CD4-positive, alpha-beta T cell treated with Interleukin-6 for 4 hours (primary cell): Measurements from ENCODE around the gene OSBPL10.
A peak's percentile ranks its signal among the peaks of the same experiment; 100 is the strongest.
"Not testable (repeated sequence)": the region's sequence is repeated elsewhere in the genome, so short reads cannot be mapped to it uniquely, and the experiment has no call there.

ENCODE experiments used
- DNase-seq: peaks from one replicate; pipeline ENCODE4 v3.0.0-alpha.2; 2020; ENCODE audit warnings: mixed read lengths

Gene OSBPL10, protein sequence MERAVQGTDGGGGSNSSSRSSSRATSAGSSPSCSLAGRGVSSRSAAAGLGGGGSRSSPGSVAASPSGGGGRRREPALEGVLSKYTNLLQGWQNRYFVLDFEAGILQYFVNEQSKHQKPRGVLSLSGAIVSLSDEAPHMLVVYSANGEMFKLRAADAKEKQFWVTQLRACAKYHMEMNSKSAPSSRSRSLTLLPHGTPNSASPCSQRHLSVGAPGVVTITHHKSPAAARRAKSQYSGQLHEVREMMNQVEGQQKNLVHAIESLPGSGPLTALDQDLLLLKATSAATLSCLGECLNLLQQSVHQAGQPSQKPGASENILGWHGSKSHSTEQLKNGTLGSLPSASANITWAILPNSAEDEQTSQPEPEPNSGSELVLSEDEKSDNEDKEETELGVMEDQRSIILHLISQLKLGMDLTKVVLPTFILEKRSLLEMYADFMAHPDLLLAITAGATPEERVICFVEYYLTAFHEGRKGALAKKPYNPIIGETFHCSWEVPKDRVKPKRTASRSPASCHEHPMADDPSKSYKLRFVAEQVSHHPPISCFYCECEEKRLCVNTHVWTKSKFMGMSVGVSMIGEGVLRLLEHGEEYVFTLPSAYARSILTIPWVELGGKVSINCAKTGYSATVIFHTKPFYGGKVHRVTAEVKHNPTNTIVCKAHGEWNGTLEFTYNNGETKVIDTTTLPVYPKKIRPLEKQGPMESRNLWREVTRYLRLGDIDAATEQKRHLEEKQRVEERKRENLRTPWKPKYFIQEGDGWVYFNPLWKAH

DNA sequence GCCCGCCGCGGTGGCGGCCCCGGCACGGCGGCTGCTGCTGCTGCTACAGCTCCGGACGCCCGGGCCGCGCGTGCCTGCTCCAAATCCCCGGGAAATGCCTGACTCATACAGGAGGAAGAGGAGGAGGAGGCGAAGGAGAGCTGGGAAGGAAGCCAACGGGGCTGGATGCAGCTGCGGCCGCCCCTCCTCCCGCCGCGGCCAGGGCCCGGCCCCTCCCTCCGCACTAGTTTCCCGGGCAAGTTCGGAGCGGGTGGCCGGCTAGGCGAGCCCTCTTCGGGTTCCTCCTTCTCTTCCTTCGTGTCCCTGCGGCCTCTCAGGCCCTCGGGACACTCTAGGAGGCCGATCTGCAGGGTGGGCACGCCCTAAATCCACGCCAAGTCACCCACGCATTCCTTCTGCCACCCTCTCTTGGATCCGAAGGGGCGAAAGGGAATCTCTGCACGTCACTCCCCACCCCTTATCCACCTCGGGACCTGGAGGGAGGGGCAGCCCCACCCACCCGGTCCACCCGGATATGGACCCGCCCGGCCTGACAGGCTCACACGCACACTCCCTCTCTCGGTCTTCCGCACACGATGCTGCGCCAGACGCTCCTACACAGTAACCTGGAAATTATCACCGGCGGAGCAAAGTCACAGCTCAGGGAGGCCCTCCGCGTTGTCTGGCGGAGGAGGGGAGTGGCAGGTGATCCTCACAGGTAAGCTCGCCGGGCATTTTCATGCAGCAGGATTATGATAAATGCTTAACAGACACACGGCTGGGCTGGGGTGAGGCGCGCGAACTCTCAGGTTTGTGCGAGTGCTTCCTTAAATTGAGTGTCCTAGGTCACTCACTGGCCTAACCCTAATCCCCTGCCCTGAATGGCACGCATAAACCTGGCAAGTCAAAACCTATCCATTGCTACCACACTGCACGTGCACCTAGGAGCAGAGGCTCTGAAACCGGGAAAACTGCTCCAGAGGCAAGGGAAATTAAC is at the start of gene OSBPL10, which contains the start of gene ZNF860:
TSS of gene OSBPL10 (minus strand) at position 57 of the 976 bp plus-strand sequence. CDS start 83 bp downstream, outside the sequence.
TSS of gene ZNF860 (plus strand) at position 545 of the 976 bp plus-strand sequence. CDS start 7,330 bp downstream, outside the sequence.
- peak; percentile 12 for DNase-seq

DNA sequence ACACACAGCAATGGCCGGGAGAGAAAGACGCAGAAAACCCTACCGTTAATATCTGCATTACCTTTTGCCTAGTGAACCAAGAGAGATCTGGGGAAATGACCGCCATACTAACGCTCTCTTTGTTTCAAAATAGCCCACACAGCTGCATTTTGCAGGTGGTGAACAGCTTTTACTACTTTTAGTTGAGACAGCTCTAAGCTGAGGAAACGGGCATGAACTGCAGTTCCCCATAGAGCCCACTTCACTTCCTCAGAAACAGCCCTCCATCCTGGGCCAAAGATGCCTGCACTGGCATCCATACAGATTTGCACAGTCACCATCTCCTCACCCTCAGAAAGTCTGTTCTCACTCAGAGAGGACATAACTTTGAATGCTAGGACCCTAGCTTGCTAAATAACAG is 45.5 kb upstream of the OSBPL10 start:
- DNase-seq: no peak

DNA sequence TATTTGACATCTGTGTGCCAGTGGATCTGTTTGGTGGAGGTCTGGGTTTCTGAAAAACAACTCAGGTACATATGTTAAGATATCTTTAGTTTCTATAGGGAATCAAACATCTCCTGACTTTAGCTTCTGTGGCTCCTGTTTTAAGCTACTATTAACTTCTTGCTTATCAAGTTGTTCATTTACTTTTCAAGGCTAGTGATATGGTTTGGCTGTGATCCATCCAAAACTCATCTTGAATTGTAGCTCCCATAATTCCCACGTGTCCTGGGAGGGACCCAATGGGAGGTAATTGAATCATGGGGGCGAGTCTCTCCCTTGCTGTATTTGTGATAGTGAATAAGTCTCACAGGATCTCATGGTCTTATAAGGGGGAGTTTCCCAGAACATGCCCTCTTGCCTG is 41.9 kb upstream of the OSBPL10 start:
- DNase-seq: no peak

DNA sequence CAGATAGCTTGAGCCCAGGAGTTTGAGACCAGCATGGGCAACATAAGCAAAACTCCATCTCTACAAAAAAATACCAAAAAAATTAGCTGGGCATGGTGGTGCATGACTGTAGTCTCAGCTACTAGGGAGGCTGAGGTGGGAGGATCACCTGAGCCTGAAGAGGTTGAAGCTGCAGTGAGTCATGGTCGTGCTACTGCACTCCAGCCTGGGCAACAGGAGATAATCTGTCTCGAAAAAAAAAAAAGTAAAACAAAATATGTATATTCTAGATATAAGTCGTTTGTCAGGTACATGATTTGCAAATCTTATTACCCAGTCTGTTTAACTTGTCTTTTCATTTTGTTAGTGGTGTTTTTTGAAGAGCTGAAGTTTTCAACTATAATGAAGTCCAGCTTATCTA is 40.7 kb upstream of the OSBPL10 start:
- no peak for DNase-seq

DNA sequence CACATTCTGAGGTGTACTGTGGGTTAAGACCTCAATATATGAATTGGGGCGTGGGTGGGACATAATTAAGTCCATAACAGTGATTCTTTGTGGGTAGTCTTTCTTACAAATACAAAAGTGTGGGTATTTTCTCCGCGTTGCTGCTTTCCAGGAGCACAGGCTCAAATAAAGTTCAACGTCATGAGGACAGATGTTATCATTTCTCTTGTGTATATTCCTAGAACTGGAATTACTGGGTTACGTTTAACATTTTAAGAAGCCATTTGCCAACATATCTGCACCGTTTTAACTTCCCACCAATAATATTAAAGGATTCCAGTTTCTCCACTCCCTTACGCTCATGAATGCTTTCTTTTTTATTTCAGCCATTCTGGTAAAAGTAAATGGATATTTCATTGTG is 40.1 kb upstream of the OSBPL10 start:
- no peak for DNase-seq

DNA sequence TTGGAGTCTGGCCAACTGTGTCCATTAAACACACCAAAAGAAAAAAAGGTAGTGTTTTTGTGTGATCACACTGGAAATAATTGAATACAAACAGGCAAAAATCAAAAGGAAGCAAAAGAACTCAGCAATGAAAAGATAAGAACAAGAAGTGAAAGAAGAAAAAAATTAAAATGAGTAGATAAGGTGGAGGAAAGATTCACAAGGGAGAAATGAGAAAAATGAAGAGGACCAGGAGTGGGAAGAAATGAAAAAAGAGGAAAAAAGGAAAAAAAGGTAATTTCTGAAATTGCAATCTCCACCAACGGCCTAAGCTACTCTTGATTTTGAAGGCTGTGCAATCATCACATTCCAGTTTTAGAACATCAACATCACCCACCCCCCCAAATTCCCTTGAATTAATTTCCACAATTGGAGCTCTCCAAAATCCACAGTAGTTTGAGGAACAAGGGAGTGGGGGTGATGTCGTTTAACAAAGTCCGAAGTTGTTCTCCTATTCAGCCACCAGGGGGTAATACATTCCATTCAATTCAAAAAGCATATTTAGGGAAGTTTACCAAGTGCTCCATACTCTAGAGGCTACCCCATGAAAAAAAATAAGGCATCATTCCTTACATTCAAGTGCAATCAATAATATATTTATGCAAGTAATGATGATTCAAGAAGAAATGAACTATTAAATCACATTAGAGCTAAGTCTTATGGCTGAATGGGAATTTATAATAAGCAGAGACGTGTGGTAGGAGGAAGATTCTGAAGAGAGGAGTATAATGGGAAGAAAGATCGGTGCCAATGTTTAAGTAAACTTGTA is 37.9 kb upstream of the OSBPL10 start:
- DNase-seq: peak; percentile 12

DNA sequence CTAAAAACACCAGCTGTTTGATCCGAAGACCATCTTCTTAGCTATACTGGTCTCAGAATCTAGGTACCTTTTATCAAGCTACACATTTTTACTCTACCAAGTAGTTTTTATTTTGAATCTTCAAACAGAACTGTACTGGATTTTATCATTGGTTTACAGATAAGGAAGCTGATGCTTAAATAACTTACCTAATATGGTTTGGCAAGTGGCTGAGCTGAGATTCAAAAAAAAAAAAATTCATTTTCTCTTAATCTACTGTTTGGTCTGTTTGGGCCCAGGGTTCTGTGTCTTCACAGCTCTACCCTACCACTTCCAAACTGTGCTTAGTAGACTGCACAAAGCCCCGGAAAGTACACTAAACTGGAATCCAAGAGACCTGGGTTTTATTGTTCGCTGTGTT is 36.2 kb upstream of the OSBPL10 start:
- no peak for DNase-seq

DNA sequence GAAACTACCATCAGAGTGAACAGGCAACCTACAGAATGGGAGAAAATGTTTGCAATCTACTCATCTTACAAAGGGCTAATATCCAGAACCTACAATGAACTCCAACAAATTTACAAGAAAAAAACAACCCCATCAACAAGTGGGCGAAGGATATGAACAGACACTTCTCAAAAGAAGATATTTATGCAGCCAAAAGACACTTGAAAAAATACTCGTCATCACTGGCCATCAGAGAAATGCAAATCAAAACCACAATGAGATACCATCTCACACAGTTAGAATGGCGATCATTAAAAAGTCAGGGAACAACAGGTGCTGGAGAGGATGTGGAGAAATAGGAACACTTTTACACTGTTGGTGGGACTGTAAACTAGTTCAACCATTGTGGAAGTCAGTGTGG is 34.6 kb upstream of the OSBPL10 start:
- not testable (repeated sequence) for DNase-seq

DNA sequence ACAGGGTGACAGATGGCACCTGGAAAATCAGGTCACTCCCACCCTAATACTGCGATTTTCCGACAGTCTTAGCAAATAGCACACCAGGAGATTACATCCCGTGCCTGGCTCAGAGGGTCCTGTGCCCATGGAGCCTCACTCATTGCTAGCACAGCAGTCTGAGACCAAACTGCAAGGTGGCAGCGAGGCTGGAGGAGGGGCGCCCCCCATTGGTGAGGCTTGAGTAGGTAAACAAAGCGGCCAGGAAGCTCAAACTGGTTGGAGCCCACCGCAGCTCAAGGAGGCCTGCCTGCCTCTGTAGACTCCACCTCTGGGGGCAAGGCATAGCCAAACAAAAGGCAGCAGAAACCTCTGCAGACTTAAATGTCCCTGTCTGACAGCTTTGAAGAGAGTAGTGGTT is 29.6 kb upstream of the OSBPL10 start:
- not testable (repeated sequence) for DNase-seq

DNA sequence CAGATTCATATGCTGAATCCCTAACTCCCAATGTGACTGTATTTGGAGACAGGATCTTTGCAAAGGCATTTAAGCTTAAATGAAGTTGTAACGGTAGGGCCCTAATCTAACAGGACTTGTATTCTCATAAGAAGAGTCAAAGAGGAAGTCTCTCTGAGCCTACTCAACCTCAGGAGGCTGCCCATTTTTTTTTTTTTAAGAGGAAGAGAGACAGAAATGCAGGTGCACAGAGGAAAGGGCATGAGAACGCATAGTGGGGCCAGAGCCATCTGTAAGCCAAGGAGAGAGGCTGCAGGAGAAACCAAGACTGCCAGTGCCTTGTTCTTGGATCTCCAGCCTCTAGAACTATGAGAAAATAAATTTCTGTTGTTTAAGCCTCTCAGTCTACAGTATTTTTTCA is 28.9 kb upstream of the OSBPL10 start:
- no peak for DNase-seq

DNA sequence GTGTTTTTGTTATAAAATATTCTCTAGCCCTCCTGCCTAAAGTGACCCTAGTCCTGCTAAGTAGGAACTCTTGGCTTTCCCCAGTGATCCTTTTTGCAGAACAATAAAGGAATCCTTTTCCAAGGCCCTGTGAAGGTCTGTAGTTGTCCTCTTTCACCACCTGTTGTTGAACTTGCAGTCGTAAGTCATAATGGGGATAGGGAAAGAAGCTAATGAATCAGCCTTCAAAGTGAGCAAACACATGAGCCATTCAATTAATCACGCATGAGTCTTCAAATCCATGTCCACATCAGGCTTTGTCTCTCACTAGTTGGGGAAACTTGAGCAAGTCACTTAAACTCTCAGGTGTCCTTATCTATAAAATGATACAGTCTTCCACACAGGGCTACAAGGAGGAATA is 28.0 kb upstream of the OSBPL10 start:
- DNase-seq: no peak

DNA sequence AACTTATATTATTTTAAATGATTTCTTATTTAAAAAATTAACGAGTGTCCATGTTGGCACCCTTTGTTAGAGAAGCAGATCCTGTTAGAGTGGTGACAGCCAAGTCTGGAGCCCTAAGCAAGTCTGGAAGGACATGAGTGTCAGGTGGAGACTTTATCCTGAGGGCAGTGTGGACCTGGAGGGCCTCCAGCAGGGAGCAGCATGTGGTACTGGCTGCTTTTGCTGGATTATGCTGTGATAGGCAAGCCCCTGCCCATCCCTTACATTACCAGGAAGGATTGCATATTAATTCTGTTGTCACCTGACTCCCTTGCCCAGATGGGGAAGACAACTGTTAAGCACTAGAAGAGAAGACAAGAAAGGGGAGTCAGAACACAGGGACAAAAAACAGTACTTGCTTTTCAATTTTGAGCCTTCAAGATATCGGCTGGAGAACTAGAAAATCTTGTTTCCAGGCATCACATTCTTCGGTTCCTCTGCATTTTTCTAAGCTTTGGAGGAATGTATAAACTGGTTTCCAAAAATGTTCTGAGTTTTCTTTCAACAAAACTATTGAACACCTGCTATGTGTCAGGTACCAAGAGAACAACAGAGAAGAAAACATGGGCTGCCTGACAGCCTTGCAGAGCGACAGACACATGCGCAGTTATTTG is 23.2 kb upstream of the OSBPL10 start:
- no peak for DNase-seq

DNA sequence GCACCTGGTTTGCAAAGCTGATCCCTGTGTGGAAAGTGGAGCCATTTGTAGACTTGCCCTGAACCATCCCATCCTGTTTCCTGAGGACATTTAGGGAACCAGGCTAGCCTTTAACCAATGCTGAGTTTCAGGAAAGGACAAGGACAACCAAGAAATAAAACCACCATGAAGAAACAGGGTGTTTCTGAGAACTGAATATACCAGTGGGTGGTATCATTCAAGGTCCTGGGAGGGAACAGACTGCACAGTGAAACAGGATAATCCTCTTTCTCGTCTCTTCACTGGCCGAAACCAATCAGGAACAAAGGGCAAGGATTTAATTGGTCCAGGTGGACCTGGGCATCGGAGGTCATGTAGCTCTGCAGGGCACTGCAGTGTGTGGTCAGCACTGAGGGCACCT is 22.3 kb upstream of the OSBPL10 start:
- DNase-seq: no peak

DNA sequence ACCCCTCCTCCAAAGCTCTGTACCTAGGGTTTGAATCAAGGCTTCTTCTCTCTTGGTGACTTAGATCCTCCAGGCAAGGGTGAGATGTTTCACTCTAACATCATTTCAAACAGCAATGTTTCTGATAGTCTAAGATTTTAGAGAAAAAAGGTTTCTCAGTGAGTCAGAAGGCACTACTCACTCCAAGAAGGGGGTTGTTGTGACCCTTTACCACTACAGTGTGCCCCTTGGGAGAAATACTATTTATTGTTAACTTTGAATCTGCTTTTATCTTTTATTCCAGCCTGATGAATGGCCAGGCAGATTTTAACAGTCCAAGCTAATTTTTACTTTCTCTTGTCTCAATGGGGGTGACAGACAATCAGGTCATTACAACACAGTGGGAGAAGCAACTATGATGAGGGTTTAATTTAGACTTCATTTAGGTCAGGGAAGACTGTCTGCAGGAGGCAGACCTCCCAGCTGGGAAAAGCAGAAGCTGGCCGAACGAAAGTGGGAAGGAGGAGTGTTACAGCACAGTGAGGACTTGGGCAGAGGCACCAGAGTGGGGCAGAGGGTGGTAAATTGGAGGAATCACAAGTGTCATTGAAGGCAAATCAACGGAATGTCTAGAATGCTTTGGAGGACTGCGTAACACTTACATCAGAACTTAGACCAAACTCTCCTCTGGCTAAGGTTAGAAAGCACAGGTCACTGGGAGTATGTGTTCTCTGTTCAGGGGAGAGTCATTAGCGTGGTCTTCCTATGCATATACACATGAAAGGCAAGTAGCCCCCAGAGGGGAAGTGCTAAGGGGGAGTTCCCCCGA is 21.7 kb upstream of the OSBPL10 start:
- no peak for DNase-seq

DNA sequence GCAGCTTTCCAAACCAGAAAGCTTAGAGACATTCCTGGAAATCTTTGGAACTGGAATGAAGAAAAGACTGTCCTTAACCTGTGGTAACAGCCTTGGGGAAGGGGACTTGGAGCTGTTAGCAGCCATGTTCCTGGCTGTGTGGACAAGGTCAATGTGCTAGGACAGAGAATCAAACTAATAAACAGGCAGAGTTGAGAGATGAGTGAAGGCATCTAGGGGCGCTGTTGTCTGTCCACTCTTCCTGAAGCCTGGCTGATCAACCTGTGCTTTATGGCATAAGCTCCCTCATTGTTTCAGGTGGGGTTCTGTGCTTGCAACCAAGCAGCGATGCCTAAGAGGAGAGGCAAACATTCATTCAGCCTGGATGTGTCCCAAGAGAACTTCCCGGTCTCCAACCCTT is 19.8 kb upstream of the OSBPL10 start:
- no peak for DNase-seq

DNA sequence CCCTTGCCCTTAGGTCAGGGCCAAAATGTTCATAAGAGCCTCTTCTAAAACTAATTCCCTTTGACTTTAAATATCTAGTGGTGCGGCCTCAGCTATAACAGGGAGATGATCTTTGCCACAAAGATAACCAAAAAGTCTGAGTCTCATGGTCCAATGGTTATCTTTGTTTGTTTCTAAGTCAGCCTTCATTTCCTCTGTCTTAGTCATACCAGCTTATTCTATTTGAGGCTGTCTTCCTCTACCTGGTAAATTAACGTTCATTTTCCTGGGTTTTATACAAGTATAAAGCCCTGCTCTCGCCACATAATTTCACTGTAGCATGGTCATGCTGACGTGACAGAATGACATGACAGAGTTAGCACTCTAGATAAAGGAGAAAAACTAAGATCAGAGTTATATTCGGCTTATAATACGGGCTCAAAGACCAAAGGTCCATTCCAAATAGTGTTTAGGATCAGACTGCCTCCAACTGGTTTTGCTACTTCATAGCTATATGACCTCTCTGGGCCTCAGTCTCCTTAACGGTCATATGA is 18.9 kb upstream of the OSBPL10 start:
- no peak for DNase-seq

DNA sequence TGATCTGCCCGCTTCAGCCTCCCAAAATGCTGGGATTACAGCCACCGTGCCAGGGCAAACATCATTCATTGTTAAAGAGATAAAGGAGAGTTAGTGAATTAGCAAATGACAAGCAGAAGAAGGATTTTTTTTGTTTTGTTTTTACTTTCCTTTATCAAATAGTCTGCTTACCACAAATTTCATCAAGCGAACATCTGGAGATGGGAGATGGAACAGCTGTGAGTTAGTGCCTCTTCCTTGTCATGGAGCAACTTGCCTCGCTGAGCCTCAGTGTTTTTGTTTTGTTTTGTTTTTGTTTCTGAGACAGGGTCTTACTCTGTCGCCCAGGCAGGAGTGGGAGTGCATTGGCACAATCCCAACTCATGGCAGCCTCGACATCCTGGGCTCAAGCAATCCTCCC is 16.4 kb upstream of the OSBPL10 start:
- DNase-seq: no peak

DNA sequence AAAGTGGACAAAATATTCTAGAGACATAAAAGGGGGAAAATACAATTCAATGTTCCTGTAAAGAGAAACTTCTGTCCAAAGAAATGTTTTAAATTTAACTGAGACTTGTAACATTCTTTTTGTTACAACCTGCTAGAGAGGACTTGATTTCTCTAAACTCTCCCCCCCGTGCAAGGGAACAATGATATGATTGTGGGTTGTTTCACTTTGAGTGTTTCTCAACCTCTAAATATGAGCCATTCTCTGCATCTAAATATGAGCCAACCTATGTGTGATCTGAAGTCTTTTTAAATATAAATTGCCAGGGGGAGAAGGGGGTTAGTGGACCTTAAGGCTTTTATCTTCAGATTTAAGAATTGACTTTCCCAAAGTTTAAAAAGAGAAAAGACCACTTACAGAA is 15.1 kb upstream of the OSBPL10 start:
- no peak for DNase-seq

DNA sequence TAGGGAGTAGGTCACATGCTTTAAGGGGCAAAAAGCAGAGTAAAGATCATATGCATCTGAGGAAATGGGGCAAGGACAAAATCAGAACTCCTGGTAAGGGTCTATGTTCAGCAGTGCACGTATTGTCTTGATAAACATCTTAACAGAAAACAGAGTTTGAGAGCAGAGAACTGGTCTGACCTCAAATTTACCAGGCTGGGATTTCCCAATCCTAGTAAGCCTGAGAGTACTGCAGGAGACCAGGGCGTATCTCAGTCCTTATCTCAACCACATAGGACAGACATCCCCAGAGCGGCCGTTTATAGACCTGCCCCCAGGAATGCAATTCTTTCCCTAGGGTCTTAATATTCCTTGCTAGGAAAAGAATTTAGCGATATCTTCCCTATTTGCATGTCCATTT is 14.0 kb upstream of the OSBPL10 start:
- not testable (repeated sequence) for DNase-seq

DNA sequence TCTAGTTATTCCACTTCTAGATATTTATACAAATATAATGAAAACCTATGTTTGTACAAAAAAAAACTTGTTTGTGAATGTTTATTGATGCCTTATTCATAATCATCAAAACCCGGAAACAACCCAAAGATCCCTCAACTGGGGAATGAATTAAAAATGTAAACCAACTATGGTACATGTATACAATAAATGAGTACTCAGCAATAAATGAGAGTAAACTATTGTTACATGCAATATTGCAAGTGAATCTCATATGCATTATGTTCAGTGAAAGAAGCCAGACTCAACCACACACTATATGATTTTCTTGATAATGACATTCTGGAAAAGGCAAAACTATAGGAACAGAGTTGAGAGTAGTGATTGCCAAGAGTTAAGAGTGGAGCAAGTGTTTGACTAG is 12.8 kb upstream of the OSBPL10 start:
- DNase-seq: no peak
